ENCODE data around the gene IFNA13.

DNA sequence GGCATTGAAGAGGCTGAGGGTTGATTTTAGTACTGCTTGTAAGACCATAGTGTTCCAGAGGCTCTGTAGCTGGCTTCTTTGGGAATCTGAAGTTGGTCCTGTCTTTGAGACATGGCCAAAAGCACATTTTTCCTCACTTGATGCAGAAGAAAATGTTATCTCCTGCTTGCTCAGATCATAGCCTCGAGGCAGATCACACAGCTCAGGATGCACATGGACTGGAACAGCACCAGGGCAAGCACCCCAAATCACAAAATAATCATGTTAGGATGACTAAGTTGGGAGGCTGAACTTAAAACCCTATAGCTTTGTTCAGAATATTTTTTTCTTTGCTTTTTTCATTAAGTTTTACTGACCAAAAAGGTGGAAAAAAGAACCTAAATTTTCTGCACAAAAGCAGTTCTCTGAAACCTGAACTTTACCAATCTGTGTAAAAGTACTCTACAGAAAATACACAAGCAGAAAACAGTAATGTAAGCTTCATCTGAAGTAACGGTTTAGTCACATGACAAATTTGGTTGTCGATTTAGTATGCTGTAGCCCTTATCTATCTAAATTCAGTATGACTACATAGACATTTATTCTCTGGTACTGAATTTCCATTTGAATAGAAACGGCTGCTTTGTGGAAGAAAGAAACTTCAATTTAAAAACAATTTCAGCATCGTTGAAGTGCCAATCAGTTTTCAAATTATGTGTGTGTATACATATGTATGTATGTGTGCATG is 36.0 kb downstream of the IFNA13 start:
- TF ChIP-seq, protein P1, sequence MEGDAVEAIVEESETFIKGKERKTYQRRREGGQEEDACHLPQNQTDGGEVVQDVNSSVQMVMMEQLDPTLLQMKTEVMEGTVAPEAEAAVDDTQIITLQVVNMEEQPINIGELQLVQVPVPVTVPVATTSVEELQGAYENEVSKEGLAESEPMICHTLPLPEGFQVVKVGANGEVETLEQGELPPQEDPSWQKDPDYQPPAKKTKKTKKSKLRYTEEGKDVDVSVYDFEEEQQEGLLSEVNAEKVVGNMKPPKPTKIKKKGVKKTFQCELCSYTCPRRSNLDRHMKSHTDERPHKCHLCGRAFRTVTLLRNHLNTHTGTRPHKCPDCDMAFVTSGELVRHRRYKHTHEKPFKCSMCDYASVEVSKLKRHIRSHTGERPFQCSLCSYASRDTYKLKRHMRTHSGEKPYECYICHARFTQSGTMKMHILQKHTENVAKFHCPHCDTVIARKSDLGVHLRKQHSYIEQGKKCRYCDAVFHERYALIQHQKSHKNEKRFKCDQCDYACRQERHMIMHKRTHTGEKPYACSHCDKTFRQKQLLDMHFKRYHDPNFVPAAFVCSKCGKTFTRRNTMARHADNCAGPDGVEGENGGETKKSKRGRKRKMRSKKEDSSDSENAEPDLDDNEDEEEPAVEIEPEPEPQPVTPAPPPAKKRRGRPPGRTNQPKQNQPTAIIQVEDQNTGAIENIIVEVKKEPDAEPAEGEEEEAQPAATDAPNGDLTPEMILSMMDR (IDR thresholded peaks at IDR 0.05) = no peak
- no peak for TF ChIP-seq POLR2A (IDR thresholded peaks at IDR 0.05)
- TF ChIP-seq POLR2AphosphoS5 (IDR thresholded peaks at IDR 0.05) = no peak
- no peak for TF ChIP-seq EP300 (IDR thresholded peaks at IDR 0.05)

All from gastroesophageal sphincter (tissue), 3 donors.